Activated CD8-positive, alpha-beta memory T cell treated with anti-CD3 and anti-CD28 coated beads for 36 hours (primary cell): ENCODE measurements around the gene LRRC7. TPM values are rescaled to one million over a fixed set of nuclear protein-coding genes. Genes with fewer than 3 reads are reported as not detected.

Experiments
- CTCF ChIA-PET: fragments of 350-600 bp; sonication (Branson Sonifier 250); formaldehyde crosslinking; loops from one replicate; lab custom pipeline; 2021; ENCODE audit warnings: antibody characterized with exemption; lab: Charles Lee
- POLR2A ChIA-PET: fragments of 350-600 bp; sonication (Branson Sonifier 250); formaldehyde crosslinking; loops from one replicate; lab custom pipeline; 2021; ENCODE audit warnings: antibody characterized with exemption; lab: Charles Lee
- total RNA-seq, 2 experiments: library from RNA; stranded (reverse); gene quantifications; one replicate each; pipeline ENCODE4 v1.2.3, GENCODE V29; 2021

Gene LRRC7
- total RNA-seq, 2 experiments from 2014 or later, result not detected

DNA sequence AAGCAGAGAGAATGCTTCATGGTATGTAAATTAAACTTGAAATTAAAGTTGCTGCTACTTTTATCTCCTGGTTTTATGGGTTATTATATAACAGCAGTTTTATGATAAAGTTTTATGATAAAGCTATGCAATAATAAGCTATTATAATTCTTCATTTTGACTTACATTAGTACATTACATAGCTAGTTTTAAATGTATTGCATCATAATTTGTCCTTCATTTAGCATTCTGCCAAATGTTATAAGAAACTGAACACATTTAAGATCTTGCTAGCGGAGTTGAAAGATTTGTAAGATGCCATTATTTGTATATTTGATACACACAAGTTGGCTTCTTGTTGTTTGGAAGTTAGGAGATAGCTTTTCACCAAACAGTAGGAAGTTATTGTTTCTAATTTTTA is 536.0 kb downstream of the LRRC7 start:
- ChIA-PET CTCF (interaction anchor here (1.2 kb wide), 1 partner anchor 9 kb away, joined by 3 read pairs; no protein-coding TSS in a partner anchor), POLR2A (no interaction called here)

DNA sequence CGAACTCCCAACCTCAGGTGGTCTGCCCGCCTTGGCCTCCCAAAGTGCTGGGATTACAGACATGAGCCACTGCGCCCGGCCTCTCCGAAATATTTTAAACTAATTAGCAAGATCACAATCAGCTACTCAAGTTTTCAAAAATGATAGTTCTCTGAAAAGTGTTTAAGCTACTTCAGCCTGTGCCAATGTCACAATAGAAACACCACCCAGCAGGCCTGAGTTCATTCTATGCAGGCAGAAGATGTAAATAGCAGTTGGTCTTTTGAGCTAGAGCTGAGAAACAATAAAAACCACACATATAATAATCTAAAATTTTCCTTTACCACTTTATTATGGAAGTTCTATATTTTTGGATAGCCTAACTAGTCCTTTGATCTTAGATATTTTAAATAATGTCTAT is 541.5 kb downstream of the LRRC7 start:
- ChIA-PET CTCF (interaction anchor here (0.8 kb wide), 1 partner anchor 93 kb away, joined by 3 read pairs; no protein-coding TSS in a partner anchor), POLR2A (no interaction called here)

DNA sequence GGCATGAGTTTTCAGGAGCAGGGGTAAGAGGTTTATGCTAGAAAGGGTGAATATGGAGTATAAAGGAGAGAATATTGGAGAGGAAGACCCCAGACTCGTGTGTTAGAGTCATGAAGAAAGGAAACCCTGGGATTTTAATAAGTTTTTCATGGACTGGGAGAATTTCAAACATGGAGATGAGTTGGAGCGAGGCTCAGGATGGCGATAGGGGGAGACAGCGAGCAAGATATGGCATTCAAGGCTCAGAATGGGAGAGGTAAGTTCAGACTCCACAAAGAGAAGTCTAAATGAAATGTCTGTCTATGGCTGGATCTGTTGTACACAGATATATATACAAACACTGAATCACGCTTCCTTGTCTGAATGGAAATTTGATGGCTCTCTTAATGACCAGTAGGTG is 545.1 kb downstream of the LRRC7 start:
- ChIA-PET CTCF (interaction anchor here (0.6 kb wide), 1 partner anchor 21 kb away, joined by 3 read pairs; no protein-coding TSS in a partner anchor), POLR2A (no interaction called here)

DNA sequence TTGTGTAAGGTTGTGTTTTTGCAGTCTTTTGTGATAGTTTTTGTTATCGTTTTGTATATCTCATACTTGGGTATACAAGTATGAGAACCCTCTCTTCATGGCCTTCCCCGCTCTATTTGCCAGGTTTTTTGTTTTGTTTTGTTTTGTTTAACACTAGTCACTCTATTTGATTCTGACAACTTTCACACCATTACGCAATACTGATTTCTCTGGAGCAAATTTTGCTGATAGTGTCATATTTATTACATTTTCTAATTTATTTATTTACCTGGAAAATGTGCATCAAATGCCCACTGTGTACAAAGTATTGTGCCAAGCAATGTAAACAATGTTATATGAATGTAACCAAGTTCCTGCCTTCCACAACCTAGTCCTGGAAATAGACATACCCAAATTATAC is 547.6 kb downstream of the LRRC7 start:
- ChIA-PET CTCF (no interaction called here), POLR2A (no interaction called here)

DNA sequence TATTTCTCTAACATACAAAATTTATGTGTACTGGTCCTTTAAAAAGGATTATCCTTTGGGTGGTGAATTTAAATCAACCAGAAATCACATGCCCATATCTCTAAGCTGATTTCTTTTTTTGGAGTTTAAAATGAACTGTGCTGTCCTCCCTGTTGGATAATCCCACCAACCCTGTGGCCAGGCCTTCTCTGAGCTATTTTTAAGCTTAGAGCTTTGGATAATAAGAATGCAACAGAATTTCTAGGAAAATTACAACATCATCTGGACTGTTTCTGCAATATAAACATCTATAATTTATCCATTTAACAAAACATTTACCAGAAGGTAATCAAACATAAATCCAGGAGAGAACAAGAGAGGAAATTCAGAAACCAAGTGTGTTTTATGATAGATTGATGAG is 549.3 kb downstream of the LRRC7 start:
- ChIA-PET CTCF (no interaction called here), POLR2A (no interaction called here)

DNA sequence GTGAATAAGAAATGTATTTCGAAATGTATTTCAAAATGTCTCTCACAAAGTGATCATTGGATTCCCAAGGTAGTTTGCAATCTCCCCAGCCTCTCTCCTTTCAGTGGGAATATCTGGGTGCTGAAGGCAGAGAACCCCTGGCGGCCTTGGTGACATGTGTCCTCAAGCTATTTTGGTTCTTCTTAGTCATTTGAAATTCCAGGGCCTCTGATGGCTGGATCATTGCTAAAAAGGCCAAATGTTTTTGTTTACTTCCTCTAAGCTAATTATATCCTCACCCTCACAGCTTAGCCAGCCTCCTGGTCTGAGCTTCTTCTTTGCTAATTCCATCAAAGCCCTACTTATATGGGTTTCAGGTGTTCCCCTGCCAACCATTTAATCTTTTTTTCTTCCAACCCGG is 566.4 kb downstream of the LRRC7 start:
- ChIA-PET POLR2A (no interaction called here), CTCF (no interaction called here)

DNA sequence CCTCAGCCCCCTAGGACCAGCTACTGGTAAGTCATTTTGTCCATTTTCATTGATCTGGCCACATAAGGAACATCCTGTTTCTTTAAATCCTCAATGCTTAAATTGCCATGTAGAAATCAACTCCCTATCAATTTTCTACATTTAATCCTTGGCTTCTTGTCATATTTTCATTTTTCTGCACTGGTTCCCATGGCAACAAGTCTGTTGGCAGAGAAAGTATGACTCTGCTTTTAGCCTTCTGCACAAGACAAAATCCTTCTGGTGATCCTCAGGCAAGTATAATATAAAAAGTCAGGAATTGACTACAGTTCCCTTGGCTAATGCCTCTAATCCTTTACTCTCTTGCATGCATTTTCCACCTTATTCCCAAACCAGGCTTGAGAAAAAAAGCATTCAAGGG is 572.6 kb downstream of the LRRC7 start:
- ChIA-PET POLR2A (no interaction called here), CTCF (no interaction called here)

DNA sequence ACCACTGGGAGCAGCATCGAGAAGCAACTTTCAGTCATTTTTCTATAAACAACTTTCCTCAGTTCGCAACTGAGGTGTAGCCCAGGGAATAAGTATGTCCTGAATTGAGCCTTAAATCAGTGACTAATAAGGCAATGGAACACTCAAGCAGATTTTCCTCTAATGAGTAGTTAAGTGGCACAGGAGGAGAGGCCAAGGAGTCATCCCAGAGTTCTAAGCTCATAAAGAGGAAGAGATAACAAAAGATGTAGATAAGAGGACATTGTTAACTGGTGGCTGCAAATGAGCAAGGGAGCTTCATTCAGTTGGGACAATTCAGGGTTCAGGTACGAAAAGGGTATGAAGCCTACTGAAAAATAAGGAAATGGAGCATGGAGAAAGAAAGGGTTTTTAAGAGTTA is 573.2 kb downstream of the LRRC7 start:
- ChIA-PET CTCF (interaction anchor here (1.3 kb wide), 1 partner anchor 8 kb away, joined by 3 read pairs; no protein-coding TSS in a partner anchor), POLR2A (no interaction called here)

DNA sequence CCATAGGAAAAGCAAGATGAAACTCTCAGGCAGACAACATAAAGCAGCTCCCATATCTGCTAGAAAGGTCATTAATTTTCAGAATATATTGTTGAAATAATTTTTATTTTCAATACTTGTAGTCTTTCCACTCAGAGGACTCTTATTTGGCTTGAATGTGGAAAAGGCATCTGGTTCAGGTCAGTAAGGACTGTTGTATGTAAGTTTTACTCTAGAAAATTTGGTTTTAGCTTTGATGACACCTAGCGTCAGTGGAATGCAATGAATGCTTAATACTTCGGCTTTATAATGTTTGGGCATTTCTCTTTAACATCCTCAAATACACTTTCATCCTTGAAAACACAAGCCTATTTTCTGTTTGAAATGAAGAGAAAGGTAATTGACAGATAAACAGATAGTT is 574.4 kb downstream of the LRRC7 start:
- POLR2A ChIA-PET, result no interaction called here
- CTCF ChIA-PET, result interaction anchor here (1.3 kb wide), 1 partner anchor 10 kb away, joined by 3 read pairs; no protein-coding TSS in a partner anchor

DNA sequence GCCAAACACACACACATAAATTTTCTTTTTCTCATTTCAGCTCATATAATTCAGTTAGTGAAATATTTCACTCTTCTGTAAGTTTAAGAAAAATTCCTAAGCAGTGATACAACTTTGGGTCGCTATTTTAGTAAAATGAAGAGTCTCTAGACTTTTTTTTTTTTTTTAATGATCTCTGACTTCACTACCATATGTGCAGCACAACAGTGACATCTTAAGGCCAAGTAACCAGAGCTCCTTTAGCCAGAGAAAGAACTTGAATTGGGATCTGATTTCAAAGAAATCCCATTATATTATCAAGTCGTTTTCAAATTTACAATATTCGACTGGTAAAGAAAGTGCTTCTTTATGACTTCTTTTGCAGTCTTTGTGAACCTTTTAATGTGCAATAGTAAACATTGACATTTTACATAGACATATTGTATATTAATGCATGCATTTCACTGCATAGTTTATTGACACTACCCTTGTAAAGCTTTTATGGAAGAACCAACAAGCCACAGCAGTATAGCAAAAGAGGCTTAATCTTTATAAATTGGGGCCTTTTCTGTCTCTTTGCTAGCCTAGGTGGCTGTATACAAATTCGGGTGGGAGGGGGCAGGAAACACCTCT is 575.4 kb downstream of the LRRC7 start:
- POLR2A ChIA-PET, result no interaction called here
- CTCF ChIA-PET, result no interaction called here

DNA sequence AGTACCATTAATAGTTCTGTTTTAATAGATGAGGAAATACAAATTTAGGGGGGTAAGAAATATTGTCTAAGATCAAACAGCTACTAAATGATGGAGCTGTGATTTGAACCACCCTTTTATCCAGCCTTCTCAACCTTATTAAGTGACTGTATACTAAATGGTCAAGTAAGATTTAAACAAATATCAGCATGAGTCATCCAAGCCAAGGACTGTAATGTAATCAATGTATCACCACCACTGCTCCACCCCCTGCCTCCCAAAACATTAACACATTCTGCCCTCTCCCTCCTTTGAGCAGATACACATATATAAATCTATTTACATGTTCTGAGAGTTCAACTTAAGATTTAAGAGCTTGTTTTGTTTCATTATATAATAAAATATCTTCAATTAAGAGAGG is 578.8 kb downstream of the LRRC7 start:
- POLR2A ChIA-PET, result no interaction called here
- CTCF ChIA-PET, result no interaction called here

DNA sequence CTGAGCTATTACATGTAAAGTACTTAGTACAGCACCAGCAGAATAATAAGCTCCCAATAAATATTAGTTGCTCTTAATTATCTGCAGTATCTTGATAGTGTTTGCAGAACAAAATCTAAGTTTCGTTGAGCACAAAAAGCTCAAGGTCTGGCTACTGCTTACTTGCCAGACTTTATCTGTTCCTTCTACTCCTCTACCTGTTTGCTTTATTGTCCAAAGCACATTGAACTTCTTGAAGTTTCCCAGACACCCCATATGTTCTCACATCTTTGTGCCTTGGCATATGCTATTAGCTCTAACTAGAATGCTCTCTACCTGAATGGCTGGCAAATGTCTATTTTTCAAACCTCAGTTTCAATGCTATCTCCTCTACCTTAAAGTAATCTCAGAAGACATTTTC is 582.7 kb downstream of the LRRC7 start:
- ChIA-PET CTCF (interaction anchor here (1.7 kb wide), 1 partner anchor 17 kb away, joined by 5 read pairs; no protein-coding TSS in a partner anchor), POLR2A (no interaction called here)

DNA sequence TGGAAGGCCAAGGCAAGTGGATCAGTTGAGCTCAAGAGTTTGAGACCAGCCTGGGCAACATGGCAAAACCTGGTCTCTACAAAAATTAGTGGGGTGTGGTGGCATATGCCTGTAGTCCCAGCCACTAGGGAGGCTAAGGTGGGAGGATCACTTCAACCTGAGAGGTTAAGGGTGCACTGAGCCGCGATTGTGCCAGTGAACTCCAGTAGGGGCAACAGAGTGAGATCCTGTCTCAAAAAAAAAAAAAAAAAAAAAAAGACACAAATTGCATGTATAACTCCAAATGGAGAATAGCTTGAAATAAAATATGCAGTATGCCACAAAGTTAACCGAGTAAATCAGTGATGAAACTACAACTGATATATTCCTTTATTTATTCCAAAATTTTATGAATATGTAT is 586.0 kb downstream of the LRRC7 start:
- POLR2A ChIA-PET, result no interaction called here

DNA sequence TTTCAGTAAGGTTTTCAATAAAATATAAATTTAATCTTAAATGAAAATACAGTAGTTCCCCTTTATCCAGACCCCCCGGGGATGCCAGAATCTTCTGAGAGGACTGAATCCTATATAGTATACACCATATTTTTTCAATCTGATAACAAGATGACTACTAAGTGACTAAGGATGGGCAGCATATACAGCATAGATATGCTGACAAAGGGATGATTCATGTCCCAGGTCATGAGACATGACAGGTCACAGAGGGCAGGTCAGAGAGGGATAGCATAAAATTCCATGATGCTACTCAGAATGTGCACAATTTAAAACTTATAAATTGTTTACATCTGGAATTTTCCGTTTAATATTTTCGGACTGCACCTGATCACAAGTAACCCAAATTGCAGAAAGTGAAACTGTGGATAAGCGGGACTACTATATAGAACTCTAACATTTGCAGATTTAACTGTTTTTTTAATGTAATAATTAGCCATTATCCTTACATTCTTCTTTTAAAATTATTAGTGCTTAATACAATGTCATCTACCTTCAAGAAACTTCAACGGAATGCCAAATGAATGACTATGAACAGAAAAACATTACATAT is 588.9 kb downstream of the LRRC7 start:
- POLR2A ChIA-PET, result no interaction called here
- CTCF ChIA-PET, result no interaction called here

More for the DNA sequence above, 586.0 kb downstream of the LRRC7 start:
- CTCF ChIA-PET, result interaction anchor here (0.6 kb wide), 2 partner anchors 17 to 53 kb away, joined by 3 read pairs; no protein-coding TSS in a partner anchor

DNA sequence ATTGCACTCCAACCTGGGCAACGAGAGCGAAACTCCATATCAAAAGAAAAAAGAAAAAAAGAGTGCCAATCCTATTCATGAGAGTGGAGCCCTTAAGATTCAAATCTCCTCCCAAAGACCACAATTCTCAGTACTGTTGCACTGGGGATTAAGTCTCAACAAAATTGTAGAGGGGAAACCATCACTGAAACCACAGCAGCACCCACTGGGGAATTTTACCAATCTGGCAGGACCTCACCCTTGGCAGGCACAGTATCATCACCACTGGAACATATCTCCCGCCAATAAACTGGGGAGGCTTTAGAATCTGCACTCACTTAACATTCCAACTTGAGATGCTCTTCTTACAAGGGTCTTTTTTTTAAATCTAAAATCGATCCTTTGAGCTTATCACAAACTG is 596.6 kb downstream of the LRRC7 start:
- ChIA-PET POLR2A (no interaction called here), CTCF (no interaction called here)

DNA sequence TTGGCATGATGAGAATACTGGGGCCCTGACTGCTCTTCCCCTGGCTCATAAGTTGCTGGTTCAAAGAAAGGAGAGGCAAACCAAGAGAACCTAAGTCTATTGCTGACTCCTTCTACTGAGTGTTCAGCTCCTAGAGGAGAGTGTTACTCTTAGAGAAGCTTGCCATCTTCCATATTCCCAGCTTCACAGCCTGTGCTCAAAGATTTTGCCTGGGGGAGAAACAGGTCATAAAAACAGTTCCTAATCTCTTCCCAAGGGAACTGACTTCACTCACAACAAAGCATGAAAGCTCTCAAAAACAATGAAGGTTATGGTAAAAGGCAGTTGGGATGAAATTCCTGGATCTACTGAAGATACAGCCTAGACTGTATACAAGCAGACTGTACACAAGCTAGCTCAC is 600.6 kb downstream of the LRRC7 start:
- ChIA-PET CTCF (no interaction called here), POLR2A (no interaction called here)

DNA sequence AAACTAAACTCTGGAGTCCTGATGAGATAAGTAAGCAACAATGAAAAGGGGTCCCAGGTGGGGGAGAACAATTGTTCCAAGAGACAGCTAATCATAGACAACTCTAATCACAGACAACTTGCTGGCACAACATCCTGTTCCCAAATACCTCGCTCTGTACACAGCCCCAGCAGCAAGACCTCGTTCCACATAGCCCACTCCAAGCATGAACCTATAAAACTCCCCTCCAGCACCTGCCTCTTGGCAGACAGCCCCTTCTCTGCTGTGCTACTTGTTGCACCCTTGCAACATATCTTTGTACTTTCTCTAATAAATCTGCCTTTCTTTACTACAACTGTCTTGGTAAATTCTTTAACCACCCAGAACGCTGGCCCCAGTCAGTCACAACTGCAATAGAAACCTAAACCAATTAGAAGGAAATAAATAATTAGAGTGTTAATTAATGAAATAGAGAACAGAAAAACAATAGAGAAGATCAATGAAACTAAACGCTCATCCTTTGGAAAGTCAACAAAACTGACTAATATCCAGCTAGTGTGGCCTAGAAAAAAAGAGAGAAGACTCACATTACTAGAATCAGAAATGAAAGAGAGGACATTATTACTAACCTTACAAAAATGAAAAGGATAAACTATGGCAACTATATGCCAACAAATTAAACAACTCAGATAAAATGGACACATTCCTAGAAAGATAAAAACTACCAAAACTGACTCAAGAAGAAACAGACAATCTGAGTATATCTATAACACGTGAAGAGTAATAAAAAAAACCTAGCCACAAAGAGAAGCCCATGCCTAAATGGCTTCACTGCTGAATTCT is 601.5 kb downstream of the LRRC7 start:
- ChIA-PET CTCF (no interaction called here), POLR2A (no interaction called here)

DNA sequence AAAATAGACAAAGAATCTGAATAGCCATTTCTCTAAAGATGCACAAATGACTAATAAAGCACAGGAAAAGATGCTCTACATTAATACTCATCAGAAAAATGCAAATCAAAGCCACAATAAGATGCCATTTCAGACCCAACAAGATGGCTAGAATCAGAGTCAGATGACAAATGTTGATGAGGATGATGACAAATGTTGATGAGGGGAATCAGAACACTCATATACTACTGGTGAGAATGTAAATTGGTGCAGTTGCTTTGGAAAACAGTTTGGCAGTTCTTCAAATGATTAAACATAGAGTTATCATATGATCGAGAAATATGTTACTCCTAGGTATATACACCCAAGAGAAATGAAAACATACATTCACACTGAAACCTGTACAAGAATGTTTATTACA is 603.8 kb downstream of the LRRC7 start:
- ChIA-PET CTCF (no interaction called here), POLR2A (no interaction called here)
